ENCODE data around the gene PTPRN2. TPM values are rescaled to one million over a fixed set of nuclear protein-coding genes. Genes with fewer than 3 reads are reported as not detected.

PTPRN2 gene
- total and polyA plus RNA-seq, 2 of the 8 experiments (the other 6 are each of a cell fraction or from before 2014, with no cell fraction given), result 2.6 to 4.5 TPM

- FAIRE-seq, result no peak
- H2AFZ ChIP-seq (ENCODE audit: low read length), result no peak overlapping the region
- no peak overlapping the region for H3K18ac ChIP-seq (ENCODE audit: extremely low read depth, low read length)
- no peak overlapping the region for H2BK5ac ChIP-seq (ENCODE audit: low read depth, low read length)
- H3K9me3 ChIP-seq (ENCODE audit: insufficient read depth in 2 of 2, low read depth in 1 of 2, low read length in 1 of 2), result no peaks in the 10 kb centered on the region
- H4K20me1 ChIP-seq (replicated peaks in 1 of 2; ENCODE audit: control insufficient read depth in 1 of 2, insufficient read depth in 2 of 2, low read length in 2 of 2), result no peaks in the 10 kb centered on the region
- no peak overlapping the region for H3K56ac ChIP-seq (replicated peaks; ENCODE audit: insufficient read length, low read depth, low read length)
- no peak overlapping the region for H2BK12ac ChIP-seq (ENCODE audit: low read depth, low read length)
- H2BK15ac ChIP-seq (ENCODE audit: low read length), result no peak overlapping the region
- H2BK20ac ChIP-seq (ENCODE audit: low read length), result no peak overlapping the region
- no peaks in the 10 kb centered on the region for H3K79me1 ChIP-seq (ENCODE audit: low read depth, low read length)
- no peak overlapping the region for H3K23ac ChIP-seq (ENCODE audit: insufficient read length)
- H3K14ac ChIP-seq (ENCODE audit: insufficient read length), result no peak overlapping the region
- no peak overlapping the region for H3K27ac ChIP-seq (ENCODE audit: low read depth, low read length)
- no peaks in the 10 kb centered on the region for H3K23me2 ChIP-seq (ENCODE audit: low read depth, low read length)
- H4K91ac ChIP-seq (replicated peaks; ENCODE audit: insufficient read length, low read length), result no peak overlapping the region
- no peak overlapping the region for H3K4ac ChIP-seq (replicated peaks; ENCODE audit: insufficient read length, low read depth, low read length)
- POLR2A ChIA-PET (ENCODE audit: partially characterized antibody), result no interaction called here
- no peak overlapping the region for H3K4me2 ChIP-seq (ENCODE audit: insufficient read depth in 1 of 2, low read depth in 2 of 2, low read length in 2 of 2)
- no peaks in the 10 kb centered on the region for H3K79me2 ChIP-seq (ENCODE audit: control insufficient read depth in 1 of 2, insufficient read depth in 2 of 2, low read length in 2 of 2)
- 84% methylated on average over 14 of the region's 20 CpGs; no CpG with 5 or more reads in 1 of the 2 experiments for WGBS, 2 experiments (ENCODE audit: extremely low coverage in 1 of 2, insufficient coverage in 1 of 2, insufficient read length in 1 of 2, insufficient replicate concordance in 2 of 2, low coverage in 1 of 2, low lambda C conversion rate in 2 of 2, missing lambda C conversion rate in 1 of 2)
- no peak overlapping the region for H3K4me3 ChIP-seq (ENCODE audit: extremely low read depth in 1 of 4, insufficient read depth in 2 of 4, low read depth in 3 of 4, low read length in 4 of 4)
- TF ChIP-seq SP1 (IDR thresholded peaks at IDR 0.05; ENCODE audit: low read depth, low read length) (no peak), POLR2AphosphoS5 (IDR thresholded peaks at IDR 0.05; ENCODE audit: low read depth, low read length) (no peak), NANOG (IDR thresholded peaks at IDR 0.05; ENCODE audit: insufficient read depth, low read depth, low read length, poor library complexity, severe bottlenecking) (no peak), CHD1 (IDR thresholded peaks at IDR 0.05; ENCODE audit: low read depth, low read length) (no peak), GABPA (IDR thresholded peaks at IDR 0.05; ENCODE audit: borderline replicate concordance, insufficient read depth, low read length) (no peak), KDM4A (IDR thresholded peaks at IDR 0.05; ENCODE audit: low read depth, low read length, severe bottlenecking) (no peak), BRCA1 (IDR thresholded peaks at IDR 0.05; ENCODE audit: low read depth, low read length) (no peak)
- no peak overlapping the region for H3K9ac ChIP-seq (replicated peaks in 1 of 4; ENCODE audit: extremely low read depth in 1 of 4, low read depth in 3 of 4, low read length in 3 of 4)
- no peak overlapping the region for H2AK5ac ChIP-seq (ENCODE audit: low read depth, low read length)
- no peak overlapping the region for H4K8ac ChIP-seq (ENCODE audit: extremely low read depth, insufficient read depth, low read length)
- DNase-seq (ENCODE audit: low read depth in 1 of 2, low spot score in 2 of 2), result peak in 1 of 2 experiments; percentile 37
- H3K4me1 ChIP-seq (replicated peaks in 1 of 4; ENCODE audit: control insufficient read depth in 3 of 4, insufficient read depth in 4 of 4, low read length in 3 of 4), result peaks cover 0 to 2% (median 0%) of the 10 kb centered on the region in 4 experiments; a peak in 3 of 7 replicates
- no peaks in the 10 kb centered on the region for H3K27me3 ChIP-seq (replicated peaks in 1 of 4; ENCODE audit: control insufficient read depth in 3 of 4, extremely low read depth in 1 of 4, insufficient read depth in 3 of 4, low read length in 3 of 4)
- H2BK120ac ChIP-seq (replicated peaks; ENCODE audit: low read depth, low read length), result no peak overlapping the region
- no peak overlapping the region for H4K5ac ChIP-seq (ENCODE audit: insufficient read length, low read depth, low read length)
- no peaks in the 10 kb centered on the region for H3K36me3 ChIP-seq (ENCODE audit: control insufficient read depth in 2 of 4, insufficient read depth in 4 of 4, low read length in 3 of 4)
- CTCF ChIA-PET (ENCODE audit: partially characterized antibody), result interaction anchor here (1.3 kb wide), 1 partner anchor 92 kb away, joined by 3 read pairs; no protein-coding TSS in a partner anchor
Measured at GRCh38 chr7:157523766-157524421, 1063.7 kb downstream of the PTPRN2 start.

Measured in H1 (cell line).